HCT116 (cell line): ENCODE results near the gene GRIK1. TPM values are rescaled to one million over a fixed set of nuclear protein-coding genes. Genes with fewer than 3 reads are reported as not detected.

Experiments
- ATAC-seq: fragments of 200-7000 bp; cut with Tn5 transposase; 2 replicates; pipeline ENCODE4 v1.9.1; 2020; ENCODE audit warnings: mild to moderate bottlenecking, moderate library complexity
- BruUV-seq: library from RNA; stranded (reverse); fragments of 400-500 nt; replicated peaks from 2 replicates; lab custom pipeline; 2021; lab: Mats Ljungman, UMichigan
- CTCF ChIA-PET: fragments of 300-600 bp; sonication (Branson Sonifier 250); formaldehyde crosslinking; loops from one replicate; lab custom pipeline; 2021; ENCODE audit warnings: antibody characterized with exemption; lab: Charles Lee
- POLR2A ChIA-PET: fragments of 300-600, 350-600 bp; sonication (Branson Sonifier 250); formaldehyde crosslinking; loops from one replicate; lab custom pipeline; 2021; ENCODE audit warnings: antibody characterized with exemption; lab: Charles Lee
- RAD21 ChIA-PET, 2 experiments: fragments of 300-600 bp; sonication (Branson Sonifier 250); formaldehyde crosslinking; loops; one replicate each; lab custom pipeline; 2023; ENCODE audit warnings: low total read pairs in 2 of 2; ENCODE audit not compliant: uncharacterized antibody in 2 of 2, unreplicated experiment in 2 of 2, low non-redundant PET in 1 of 2; lab: Charles Lee
- DNase-seq: peaks from one replicate; pipeline ENCODE4 v3.0.0-alpha.2; 2010; ENCODE audit warnings: low read depth, low spot score
- H2AFZ ChIP-seq: fragments of 200-600 bp; shearing (Covaris generic), sonication (generic); 2 replicates; pipeline ENCODE4 v1.6.1; 2017; ENCODE audit warnings: low read depth, mixed run types, mixed read lengths, antibody characterized with exemption, low read length; ENCODE audit not compliant: poor library complexity, severe bottlenecking
- H3K27ac ChIP-seq: 2 replicates; pipeline ENCODE4 v1.5.1; 2012; ENCODE audit warnings: low read depth, low read length
- H3K27me3 ChIP-seq: fragments of 200-600 bp; sonication (generic); 2 replicates; pipeline ENCODE4 v1.6.1; 2016; ENCODE audit warnings: mixed run types, low read length, mixed read lengths; ENCODE audit not compliant: insufficient read depth
- H3K36me3 ChIP-seq, 2 experiments: fragments of 200-500 bp in 1 of 2; fragments of 200-600 bp in 1 of 2; sonication (Bioruptor generic) in 1 of 2; sonication (generic) in 1 of 2; 2 replicates each; pipeline versions ENCODE4 v1.5.1 to v1.6.1; 2014 to 2016; ENCODE audit warnings: low read length in 2 of 2, inconsistent platforms in 1 of 2, mixed read lengths in 1 of 2, mixed run types in 1 of 2; ENCODE audit not compliant: insufficient read depth in 2 of 2, control insufficient read depth in 1 of 2
- H3K4me1 ChIP-seq, 2 experiments: fragments of 200-600 bp in 1 of 2; sonication (generic) in 1 of 2; 2 replicates each; pipeline versions ENCODE4 v1.5.1 to v1.6.1; 2012 to 2017; ENCODE audit warnings: low read length in 2 of 2, inconsistent platforms in 1 of 2, mild to moderate bottlenecking in 1 of 2, mixed read lengths in 1 of 2, mixed run types in 1 of 2, moderate library complexity in 1 of 2; ENCODE audit not compliant: insufficient read depth in 2 of 2, control insufficient read depth in 1 of 2
- H3K4me2 ChIP-seq: fragments of 200-600 bp; sonication (generic); 2 replicates; pipeline ENCODE4 v1.6.1; 2017; ENCODE audit warnings: mixed run types, low read length, mixed read lengths
- H3K4me3 ChIP-seq, 2 experiments: fragments of 200-600 bp in 1 of 2; sonication (generic) in 1 of 2; replicated peaks in 1 of 2; 2 replicates each; pipeline ENCODE4 v1.5.1; 2011 to 2016; ENCODE audit warnings: low read length in 2 of 2, control low read depth in 1 of 2, low read depth in 1 of 2, mild to moderate bottlenecking in 1 of 2, mixed read lengths in 1 of 2, mixed run types in 1 of 2
- H3K79me2 ChIP-seq: fragments of 200-600 bp; sonication (generic); 2 replicates; pipeline ENCODE4 v1.6.1; 2017; ENCODE audit warnings: mild to moderate bottlenecking, mixed run types, low read length, moderate library complexity, mixed read lengths; ENCODE audit not compliant: insufficient read depth
- H3K9ac ChIP-seq: fragments of 200-600 bp; sonication (generic); 2 replicates; pipeline ENCODE4 v1.6.1; 2016; ENCODE audit warnings: low read length, mixed read lengths
- H3K9me2 ChIP-seq: fragments of 200-600 bp; sonication (generic), shearing (Covaris generic); 2 replicates; pipeline ENCODE4 v1.6.1; 2017; ENCODE audit warnings: mixed run types, mild to moderate bottlenecking, moderate library complexity; ENCODE audit not compliant: insufficient read depth
- H3K9me3 ChIP-seq, 2 experiments: fragments of 200-500 bp in 1 of 2; fragments of 200-600 bp in 1 of 2; sonication (Bioruptor generic) in 1 of 2; sonication (generic) in 1 of 2; 2 replicates each; pipeline ENCODE4 v1.6.1; 2014 to 2017; ENCODE audit warnings: low read length in 2 of 2, mixed read lengths in 2 of 2, inconsistent platforms in 1 of 2, low read depth in 1 of 2, mild to moderate bottlenecking in 1 of 2, mixed run types in 1 of 2, moderate library complexity in 1 of 2; ENCODE audit not compliant: control insufficient read depth in 1 of 2, insufficient read depth in 1 of 2
- H4K20me1 ChIP-seq: fragments of 200-600 bp; sonication (generic), shearing (Covaris generic); 2 replicates; pipeline ENCODE4 v1.6.1; 2017; ENCODE audit warnings: mixed run types, mild to moderate bottlenecking, moderate library complexity; ENCODE audit not compliant: insufficient read depth
- CTCF ChIP-seq, 3 experiments: fragments of 200-600 bp in 1 of 3; sonication (generic) in 1 of 3; IDR thresholded peaks in 2 of 3; conservative IDR thresholded peaks in 1 of 3; 2 replicates each; pipeline ENCODE4 v1.5.1; 2012 to 2017; ENCODE audit warnings: low read depth in 2 of 3, low read length in 2 of 3, antibody characterized with exemption in 1 of 3, borderline replicate concordance in 1 of 3, control low read depth in 1 of 3, mild to moderate bottlenecking in 1 of 3, mixed read lengths in 1 of 3, mixed run types in 1 of 3, moderate library complexity in 1 of 3; ENCODE audit not compliant: insufficient read depth in 1 of 3
- SP1 ChIP-seq: IDR thresholded peaks from 2 replicates; pipeline ENCODE4 v1.6.1; 2012; ENCODE audit warnings: low read depth
- SRF ChIP-seq: IDR thresholded peaks from 2 replicates; pipeline ENCODE4 v1.6.1; 2012; ENCODE audit warnings: low read depth
- ZNF274 ChIP-seq: fragments of 200-500 bp; sonication (Bioruptor generic); IDR thresholded peaks from 2 replicates; pipeline ENCODE4 v1.6.1; 2014; ENCODE audit warnings: mild to moderate bottlenecking, low read depth, low read length, inconsistent platforms
- intact Hi-C: fragments of 100-400 bp; cut with micrococcal nuclease; formaldehyde crosslinking; loops from 2 replicates; pipeline ENCODE4 v1.10.0; 2022
- total RNA-seq: library from RNA; stranded (reverse); gene quantifications from one replicate; pipeline ENCODE4 v1.2.1, GENCODE V29; 2021; ENCODE audit not compliant: unreplicated experiment

Gene GRIK1
- total RNA-seq, 1 experiment from 2014 or later: not detected

GRCh38 chr21:29582855-29583254 is 356.9 kb downstream of the GRIK1 start:
- no peaks in the 10 kb centered on the region for H4K20me1 ChIP-seq
- no peaks in the 10 kb centered on the region for H3K36me3 ChIP-seq
- H3K27ac ChIP-seq: no peak overlapping the region
- no peak overlapping the region for H2AFZ ChIP-seq
- H3K4me1 ChIP-seq: no peaks in the 10 kb centered on the region
- BruUV-seq: no TSS peak
- H3K4me2 ChIP-seq: no peak overlapping the region
- POLR2A ChIA-PET: no interaction called here
- no peaks in the 10 kb centered on the region for H3K27me3 ChIP-seq
- H3K9me3 ChIP-seq: no peaks in the 10 kb centered on the region
- no peaks in the 10 kb centered on the region for H3K79me2 ChIP-seq
- DNase-seq (no peak), ATAC-seq (no peak)
- CTCF ChIA-PET: no interaction called here
- no peak overlapping the region for H3K9ac ChIP-seq
- RAD21 ChIA-PET: no interaction called here
- H3K4me3 ChIP-seq: no peak overlapping the region
- intact Hi-C loops: no loop called here
- TF ChIP-seq ZNF274: no peak
- H3K9me2 ChIP-seq: no peaks in the 10 kb centered on the region

GRCh38 chr21:29581393-29581792 is 358.4 kb downstream of the GRIK1 start:
- BruUV-seq: no TSS peak
- no peak for ATAC-seq
- H3K27me3 ChIP-seq: no peaks in the 10 kb centered on the region
- TF ChIP-seq SRF: no peak
- TF ChIP-seq SP1: no peak
- no peak for TF ChIP-seq CTCF (IDR thresholded peaks at IDR 0.05 in 2 of 3, conservative IDR thresholded peaks at IDR 0.05 in 1 of 3; ENCODE audit: borderline replicate concordance in 1 of 3, insufficient read depth in 1 of 3, low read depth in 2 of 3, low read length in 2 of 3)
- ChIA-PET CTCF (no interaction called here), POLR2A (no interaction called here), RAD21 (no interaction called here)
- no peaks in the 10 kb centered on the region for H3K9me2 ChIP-seq
- no peak for DNase-seq
- no peak overlapping the region for H3K9ac ChIP-seq
- H2AFZ ChIP-seq: no peak overlapping the region
- no peaks in the 10 kb centered on the region for H3K36me3 ChIP-seq
- H3K9me3 ChIP-seq: no peaks in the 10 kb centered on the region
- H3K4me3 ChIP-seq: no peak overlapping the region
- no peaks in the 10 kb centered on the region for H3K79me2 ChIP-seq
- no peaks in the 10 kb centered on the region for H3K4me1 ChIP-seq
- intact Hi-C loops: no loop called here
- H3K27ac ChIP-seq: no peak overlapping the region
- H4K20me1 ChIP-seq: no peaks in the 10 kb centered on the region
- H3K4me2 ChIP-seq: no peak overlapping the region
